ENCODE data around the gene PDZD2. TPM values are rescaled to one million over a fixed set of nuclear protein-coding genes. Genes with fewer than 3 reads are reported as not detected.

PDZD2 gene
- total RNA-seq, 3 donors from 2014 or later (not counting 1 experiment from before 2014, with no cell fraction given), result 0.50 to 1.3 (median 0.66) TPM

GRCh38 chr5:31661257-31661656, 22.3 kb downstream of the PDZD2 start:
- Mint-ChIP-seq H3K27me3 (ENCODE audit: low read depth in 2 of 2) (peaks cover 11 to 18% of the 10 kb centered on the region in 2 donors), H3K27ac (no peak overlapping the region), H3K9me3 (no peaks in the 10 kb centered on the region), H3K4me3 (no peak overlapping the region), H3K4me1 (no peaks in the 10 kb centered on the region), H3K36me3 (no peaks in the 10 kb centered on the region)
- no peak overlapping the region for H3K27ac ChIP-seq (ENCODE audit: low read length)
- intact Hi-C loops (cut with micrococcal nuclease), result no loop called here
- H3K9me3 ChIP-seq (ENCODE audit: control insufficient read depth, insufficient read depth, low read length), result no peaks in the 10 kb centered on the region
- TF ChIP-seq, protein P1, sequence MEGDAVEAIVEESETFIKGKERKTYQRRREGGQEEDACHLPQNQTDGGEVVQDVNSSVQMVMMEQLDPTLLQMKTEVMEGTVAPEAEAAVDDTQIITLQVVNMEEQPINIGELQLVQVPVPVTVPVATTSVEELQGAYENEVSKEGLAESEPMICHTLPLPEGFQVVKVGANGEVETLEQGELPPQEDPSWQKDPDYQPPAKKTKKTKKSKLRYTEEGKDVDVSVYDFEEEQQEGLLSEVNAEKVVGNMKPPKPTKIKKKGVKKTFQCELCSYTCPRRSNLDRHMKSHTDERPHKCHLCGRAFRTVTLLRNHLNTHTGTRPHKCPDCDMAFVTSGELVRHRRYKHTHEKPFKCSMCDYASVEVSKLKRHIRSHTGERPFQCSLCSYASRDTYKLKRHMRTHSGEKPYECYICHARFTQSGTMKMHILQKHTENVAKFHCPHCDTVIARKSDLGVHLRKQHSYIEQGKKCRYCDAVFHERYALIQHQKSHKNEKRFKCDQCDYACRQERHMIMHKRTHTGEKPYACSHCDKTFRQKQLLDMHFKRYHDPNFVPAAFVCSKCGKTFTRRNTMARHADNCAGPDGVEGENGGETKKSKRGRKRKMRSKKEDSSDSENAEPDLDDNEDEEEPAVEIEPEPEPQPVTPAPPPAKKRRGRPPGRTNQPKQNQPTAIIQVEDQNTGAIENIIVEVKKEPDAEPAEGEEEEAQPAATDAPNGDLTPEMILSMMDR (IDR thresholded peaks at IDR 0.05), result no peak
- WGBS (ENCODE audit: insufficient coverage), result 85% methylated on average over 3 of the region's 4 CpGs
- no peaks in the 10 kb centered on the region for H3K27me3 ChIP-seq (ENCODE audit: control insufficient read depth, insufficient read depth, low read length)
- ATAC-seq (no peak), DNase-seq (no peak)
- H3K4me1 ChIP-seq (ENCODE audit: control insufficient read depth, insufficient read depth, low read length), result no peaks in the 10 kb centered on the region
- H3K36me3 ChIP-seq (ENCODE audit: control insufficient read depth, insufficient read depth, low read length), result no peaks in the 10 kb centered on the region
- H3K4me3 ChIP-seq (ENCODE audit: low read length), result no peak overlapping the region

GRCh38 chr5:31663519-31663918, 24.6 kb downstream of the PDZD2 start:
- Histone ChIP-seq H3K4me1 (ENCODE audit: control insufficient read depth, insufficient read depth, low read length) (no peaks in the 10 kb centered on the region), H3K27ac (ENCODE audit: low read length) (no peak overlapping the region), H3K27me3 (ENCODE audit: control insufficient read depth, insufficient read depth, low read length) (no peaks in the 10 kb centered on the region), H3K36me3 (ENCODE audit: control insufficient read depth, insufficient read depth, low read length) (no peaks in the 10 kb centered on the region), H3K9me3 (ENCODE audit: control insufficient read depth, insufficient read depth, low read length) (no peaks in the 10 kb centered on the region), H3K4me3 (ENCODE audit: low read length) (no peak overlapping the region)
- no peak overlapping the region for H3K4me3 Mint-ChIP-seq
- intact Hi-C loops (cut with micrococcal nuclease), result no loop called here
- H3K36me3 Mint-ChIP-seq, result no peaks in the 10 kb centered on the region
- no peaks in the 10 kb centered on the region for H3K4me1 Mint-ChIP-seq
- TF ChIP-seq, protein P1 (IDR thresholded peaks at IDR 0.05), result no peak
- ATAC-seq (no peak), DNase-seq (no peak)
- peaks cover 11 to 12% of the 10 kb centered on the region in 2 donors for H3K27me3 Mint-ChIP-seq (ENCODE audit: low read depth in 2 of 2)
- no peaks in the 10 kb centered on the region for H3K9me3 Mint-ChIP-seq
- 88% methylated on average over 6 of the region's 7 CpGs for WGBS (ENCODE audit: insufficient coverage)
- H3K27ac Mint-ChIP-seq, result no peak overlapping the region

- no peak for ATAC-seq
- no peak overlapping the region for H3K4me3 ChIP-seq (ENCODE audit: low read length)
- no peaks in the 10 kb centered on the region for H3K36me3 Mint-ChIP-seq
- intact Hi-C loops (cut with micrococcal nuclease), result no loop called here
- H3K36me3 ChIP-seq (ENCODE audit: control insufficient read depth, insufficient read depth, low read length), result no peaks in the 10 kb centered on the region
- no peaks in the 10 kb centered on the region for H3K9me3 Mint-ChIP-seq
- no peaks in the 10 kb centered on the region for H3K4me1 ChIP-seq (ENCODE audit: control insufficient read depth, insufficient read depth, low read length)
- 93% methylated on average over 6 of the region's 8 CpGs for WGBS (ENCODE audit: insufficient coverage)
- no peak overlapping the region for H3K27ac Mint-ChIP-seq
- H3K27me3 ChIP-seq (ENCODE audit: control insufficient read depth, insufficient read depth, low read length), result no peaks in the 10 kb centered on the region
- no peak overlapping the region for H3K27ac ChIP-seq (ENCODE audit: low read length)
- no peaks in the 10 kb centered on the region for H3K9me3 ChIP-seq (ENCODE audit: control insufficient read depth, insufficient read depth, low read length)
- H3K4me3 Mint-ChIP-seq, result no peak overlapping the region
- TF ChIP-seq, protein P1 (IDR thresholded peaks at IDR 0.05), result no peak
- DNase-seq, result no peak
- peaks cover 3 to 9% of the 10 kb centered on the region in 2 donors for H3K27me3 Mint-ChIP-seq (ENCODE audit: low read depth in 2 of 2)
- H3K4me1 Mint-ChIP-seq, result no peaks in the 10 kb centered on the region
Observed at GRCh38 chr5:31664566-31664965, 25.6 kb downstream of the PDZD2 start.

DNA sequence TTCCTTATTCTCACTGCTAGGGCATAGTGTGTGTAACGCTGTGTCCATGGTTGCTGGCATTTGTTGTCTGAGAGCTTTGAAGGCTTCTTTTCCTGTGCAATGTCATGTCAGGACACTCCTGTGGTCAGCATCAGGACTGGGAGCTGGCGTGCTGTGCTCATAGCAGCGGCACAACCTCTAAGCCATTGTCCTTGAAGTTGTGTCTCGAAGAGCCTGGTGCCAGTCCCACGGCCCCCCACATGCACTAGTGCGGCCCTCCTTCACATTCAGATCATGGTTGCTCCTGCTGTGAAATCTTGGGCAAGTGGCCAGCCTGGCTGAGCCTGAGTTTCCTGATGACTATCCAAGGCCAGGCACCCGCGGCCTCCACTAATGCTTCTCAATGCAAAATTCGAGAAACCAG, 32.4 kb downstream of the PDZD2 start:
- H3K27ac Mint-ChIP-seq, result no peak overlapping the region
- H3K27me3 Mint-ChIP-seq (ENCODE audit: low read depth in 2 of 2), result peaks cover 0 to 9% of the 10 kb centered on the region in 2 donors
- H3K9me3 Mint-ChIP-seq, result no peaks in the 10 kb centered on the region
- H3K36me3 Mint-ChIP-seq, result no peaks in the 10 kb centered on the region
- H3K4me1 Mint-ChIP-seq, result no peaks in the 10 kb centered on the region
- no peak for DNase-seq
- no peaks in the 10 kb centered on the region for H3K4me1 ChIP-seq (ENCODE audit: control insufficient read depth, insufficient read depth, low read length)
- H3K4me3 ChIP-seq (ENCODE audit: low read length), result no peak overlapping the region
- TF ChIP-seq, protein P1 (IDR thresholded peaks at IDR 0.05), result no peak
- WGBS (ENCODE audit: insufficient coverage), result 82% methylated on average over 9 of the region's 9 CpGs
- no peak for ATAC-seq
- H3K27ac ChIP-seq (ENCODE audit: low read length), result no peak overlapping the region
- no peaks in the 10 kb centered on the region for H3K9me3 ChIP-seq (ENCODE audit: control insufficient read depth, insufficient read depth, low read length)
- no peaks in the 10 kb centered on the region for H3K27me3 ChIP-seq (ENCODE audit: control insufficient read depth, insufficient read depth, low read length)
- intact Hi-C loops (cut with micrococcal nuclease), result no loop called here
- no peak overlapping the region for H3K4me3 Mint-ChIP-seq
- no peaks in the 10 kb centered on the region for H3K36me3 ChIP-seq (ENCODE audit: control insufficient read depth, insufficient read depth, low read length)

Data from natural killer cell (primary cell).